Suprapubic skin (tissue), 3 donors: ENCODE measurements around the gene MROH2A.

Source experiments
- CTCF ChIP-seq, 2 donors: fragments of 200-600 bp in 1 of 2; fragments of 450-650 bp in 1 of 2; sonication (generic) in 1 of 2; IDR thresholded peaks; one replicate each; pipeline ENCODE4 v1.5.1; 2016 to 2019; ENCODE audit warnings: antibody characterized with exemption in 2 of 2, mild to moderate bottlenecking in 1 of 2, moderate library complexity in 1 of 2
- POLR2A ChIP-seq, 2 donors: fragments of 450-650 bp; IDR thresholded peaks; one replicate each; pipeline ENCODE4 v1.6.1; 2017; ENCODE audit warnings: antibody characterized with exemption in 2 of 2, mild to moderate bottlenecking in 2 of 2, moderate library complexity in 2 of 2

- TF ChIP-seq POLR2A (IDR thresholded peaks at IDR 0.05) (no peak), CTCF (IDR thresholded peaks at IDR 0.05) (no peak)
Measured at GRCh38 chr2:233853353-233853752, 75.2 kb downstream of the MROH2A start.
